Activated CD8-positive, alpha-beta T cell treated with anti-CD3 and anti-CD28 coated beads for 36 hours (primary cell): ENCODE measurements around the gene MTMR3. TPM values are rescaled to one million over a fixed set of nuclear protein-coding genes. Genes with fewer than 3 reads are reported as not detected.

Experiments used
- ATAC-seq: fragments of 200-7000 bp; cut with Tn5 transposase; one replicate; pipeline ENCODE4 v1.10.0; 2021; ENCODE audit warnings: mild to moderate bottlenecking, moderate library complexity
- CTCF ChIA-PET: fragments of 350-600 bp; sonication (Branson Sonifier 250); formaldehyde crosslinking; loops from one replicate; lab custom pipeline; 2021; ENCODE audit warnings: antibody characterized with exemption; lab: Charles Lee
- POLR2A ChIA-PET: fragments of 350-600 bp; sonication (Branson Sonifier 250); formaldehyde crosslinking; loops from one replicate; lab custom pipeline; 2021; ENCODE audit warnings: antibody characterized with exemption; lab: Charles Lee
- DNase-seq: peaks from one replicate; pipeline ENCODE4 v3.0.0-alpha.2; 2020
- H3K27ac Mint-ChIP-seq: one replicate; pipeline ENCODE4 v1.8.0; 2021; ENCODE audit warnings: mild to moderate bottlenecking, mixed read lengths
- H3K27me3 Mint-ChIP-seq: one replicate; pipeline ENCODE4 v1.8.0; 2021; ENCODE audit warnings: mixed read lengths
- H3K36me3 Mint-ChIP-seq: one replicate; pipeline ENCODE4 v1.8.0; 2021; ENCODE audit warnings: low read depth, mixed read lengths
- H3K4me1 Mint-ChIP-seq: one replicate; pipeline ENCODE4 v1.8.0; 2021; ENCODE audit warnings: low read depth, mixed read lengths
- H3K4me3 Mint-ChIP-seq: one replicate; pipeline ENCODE4 v1.8.0; 2021; ENCODE audit warnings: mild to moderate bottlenecking, moderate library complexity, mixed read lengths
- H3K9me3 Mint-ChIP-seq: one replicate; pipeline ENCODE4 v1.8.0; 2021; ENCODE audit warnings: mixed read lengths
- CTCF ChIP-seq: fragments of 200-600 bp; IDR thresholded peaks from one replicate; pipeline ENCODE4 v1.8.0; 2022; ENCODE audit warnings: antibody characterized with exemption, mild to moderate bottlenecking
- intact Hi-C: fragments of 100-400 bp; cut with micrococcal nuclease; formaldehyde crosslinking; loops from one replicate; pipeline ENCODE4 v1.10.0; 2022
- total RNA-seq, 2 experiments: library from RNA; stranded (reverse); gene quantifications; one replicate each; pipeline ENCODE4 v1.2.3, GENCODE V29; 2021

The MTMR3 gene
- total RNA-seq, 2 experiments from 2014 or later = 19.5 to 21.3 TPM

GRCh38 chr22:30004101-30004500 lies 121.1 kb downstream of the MTMR3 start:
- Mint-ChIP-seq H3K36me3 (no peaks in the 10 kb centered on the region), H3K27ac (no peak overlapping the region), H3K4me1 (peaks cover 8% of the 10 kb centered on the region), H3K27me3 (no peaks in the 10 kb centered on the region), H3K9me3 (no peaks in the 10 kb centered on the region), H3K4me3 (no peak overlapping the region)
- no peak for TF ChIP-seq CTCF
- intact Hi-C loops = loop anchor here (10.0 kb wide), 1 partner anchor 129 kb away; no protein-coding TSS in a partner anchor
- DNase-seq (no peak), ATAC-seq (no peak)
- CTCF ChIA-PET = interaction anchor here (1.1 to 5.0 kb wide), 21 partner anchors 8 to 433 kb away, joined by 3 to 43 read pairs (median 7); no protein-coding TSS in a partner anchor
- POLR2A ChIA-PET = interaction anchor here (1.0 kb wide), 1 partner anchor 12 kb away, joined by 3 read pairs; no protein-coding TSS in a partner anchor

DNA sequence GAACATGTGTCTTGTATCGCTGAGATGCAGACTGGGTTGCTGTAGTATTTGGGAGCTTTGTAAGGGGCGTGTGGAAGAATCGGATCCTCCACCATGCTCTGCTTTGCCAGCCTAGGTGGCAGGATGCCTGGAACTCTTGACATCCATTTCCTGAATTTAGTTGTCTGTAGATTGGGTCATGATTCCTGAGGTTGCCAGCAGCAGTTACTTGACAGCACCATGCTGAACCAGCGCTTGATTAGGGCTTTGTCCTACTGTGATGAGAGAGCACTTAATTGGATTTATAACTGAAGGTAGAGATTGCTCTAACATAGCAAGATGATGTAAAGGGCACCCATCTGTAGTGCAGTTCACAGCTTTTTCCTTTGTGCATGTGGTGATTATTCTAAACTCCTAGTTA lies 121.7 kb downstream of the MTMR3 start:
- Mint-ChIP-seq H3K4me3 (no peak overlapping the region), H3K4me1 (peaks cover 8% of the 10 kb centered on the region), H3K27me3 (no peaks in the 10 kb centered on the region), H3K27ac (no peak overlapping the region), H3K36me3 (no peaks in the 10 kb centered on the region), H3K9me3 (no peaks in the 10 kb centered on the region)
- intact Hi-C loops = loop anchor here (10.0 kb wide), 1 partner anchor 130 kb away; no protein-coding TSS in a partner anchor
- ChIA-PET POLR2A (interaction anchor here (0.6 to 1.0 kb wide), 3 partner anchors 12 to 472 kb away, joined by 3 to 4 read pairs (median 3); no protein-coding TSS in a partner anchor), CTCF (interaction anchor here (0.7 to 5.0 kb wide), 61 partner anchors 8 to 434 kb away, joined by 3 to 43 read pairs (median 5); partner anchors contain the start of genes ASCC2 and ZMAT5)
- no peak for TF ChIP-seq CTCF
- ATAC-seq = no peak
- DNase-seq = no peak

DNA sequence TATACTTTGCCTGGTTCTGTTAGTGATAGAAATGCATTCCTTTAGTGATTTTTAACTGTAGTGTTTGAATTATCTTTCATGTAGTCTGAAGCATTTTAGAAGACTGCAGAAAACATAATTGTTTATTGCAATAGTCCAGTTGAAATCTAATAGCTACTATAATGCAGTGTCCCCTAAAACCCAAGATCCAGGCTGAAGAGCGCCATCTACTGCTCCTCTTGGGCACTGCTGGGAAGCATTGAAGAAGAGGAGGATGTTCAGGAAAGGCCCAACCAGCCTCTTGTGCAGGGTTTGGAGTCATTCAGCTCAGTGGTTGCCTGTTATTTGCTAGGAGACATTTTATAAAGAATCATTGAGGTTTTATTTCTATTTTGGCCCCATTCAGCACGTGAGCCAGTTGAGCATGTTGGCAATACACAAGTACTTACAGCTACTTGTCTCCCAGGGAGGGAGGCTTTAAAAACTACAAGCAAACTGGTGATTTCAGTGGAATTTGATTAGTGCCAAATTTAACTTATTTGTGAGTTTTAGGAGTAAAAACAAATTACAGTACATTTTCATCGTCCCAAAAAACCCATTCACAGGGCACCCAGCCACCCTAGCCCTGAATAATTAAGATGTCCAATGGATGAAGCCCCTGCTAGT lies 122.4 kb downstream of the MTMR3 start:
- Mint-ChIP-seq H3K9me3 (no peaks in the 10 kb centered on the region), H3K27ac (no peak overlapping the region), H3K27me3 (no peaks in the 10 kb centered on the region), H3K4me1 (peaks cover 7% of the 10 kb centered on the region), H3K36me3 (no peaks in the 10 kb centered on the region), H3K4me3 (no peak overlapping the region)
- TF ChIP-seq CTCF = peak; percentile 97
- ChIA-PET CTCF (interaction anchor here (0.6 to 5.0 kb wide), 72 partner anchors 9 to 434 kb away, joined by 3 to 43 read pairs (median 4); partner anchors contain the start of genes ASCC2 and ZMAT5), POLR2A (interaction anchor here (0.6 to 1.0 kb wide), 3 partner anchors 11 to 473 kb away, joined by 3 to 4 read pairs (median 3); no protein-coding TSS in a partner anchor)
- intact Hi-C loops = loop anchor here (10.0 kb wide), 1 partner anchor 131 kb away; no protein-coding TSS in a partner anchor
- DNase-seq (peak; percentile 80), ATAC-seq (peak; percentile 83)

DNA sequence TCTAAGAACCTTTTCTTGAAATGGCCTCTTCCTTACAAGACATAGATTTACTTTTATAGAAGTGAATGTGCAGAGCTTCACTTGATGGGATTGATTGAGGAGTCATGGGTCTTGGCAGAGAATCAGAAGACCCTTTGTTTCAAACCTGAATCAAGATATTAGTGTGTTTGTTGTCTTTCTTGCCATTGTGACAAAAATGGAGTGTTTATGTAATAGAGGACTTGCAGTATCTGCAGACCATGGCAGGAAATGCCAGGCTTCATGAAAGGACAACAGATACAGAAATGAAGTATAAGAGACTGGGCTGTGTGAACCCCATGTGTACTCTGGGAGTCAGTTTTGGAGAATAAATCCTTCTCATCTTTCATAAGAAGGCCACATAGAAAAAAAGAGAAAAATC lies 124.4 kb downstream of the MTMR3 start:
- ATAC-seq = no peak
- TF ChIP-seq CTCF = no peak
- CTCF ChIA-PET = interaction anchor here (1.1 to 3.7 kb wide), 4 partner anchors 11 to 381 kb away, joined by 3 to 32 read pairs (median 8); no protein-coding TSS in a partner anchor
- POLR2A ChIA-PET = no interaction called here
- Mint-ChIP-seq H3K4me1 (peaks cover 2% of the 10 kb centered on the region), H3K9me3 (no peaks in the 10 kb centered on the region), H3K27ac (no peak overlapping the region), H3K27me3 (no peaks in the 10 kb centered on the region), H3K36me3 (no peaks in the 10 kb centered on the region), H3K4me3 (no peak overlapping the region)
- intact Hi-C loops = loop anchor here (10.0 kb wide), 1 partner anchor 133 kb away; no protein-coding TSS in a partner anchor
- no peak for DNase-seq
